NCI-H2029 treated with DMSO at 0.1 percent for 48 hours (cell line): ENCODE measurements around the gene CREB3.

Experiments used
- DNase-seq: peaks from one replicate; lab custom pipeline; 2025; lab: John Stamatoyannopoulos, UW

CREB3 gene

GRCh38 chr9:35727676-35728040 lies 4.8 kb upstream of the CREB3 start:
- no peak for DNase-seq

GRCh38 chr9:35728041-35728971 lies 4.2 kb upstream of the CREB3 start:
- DNase-seq, result no peak

DNA sequence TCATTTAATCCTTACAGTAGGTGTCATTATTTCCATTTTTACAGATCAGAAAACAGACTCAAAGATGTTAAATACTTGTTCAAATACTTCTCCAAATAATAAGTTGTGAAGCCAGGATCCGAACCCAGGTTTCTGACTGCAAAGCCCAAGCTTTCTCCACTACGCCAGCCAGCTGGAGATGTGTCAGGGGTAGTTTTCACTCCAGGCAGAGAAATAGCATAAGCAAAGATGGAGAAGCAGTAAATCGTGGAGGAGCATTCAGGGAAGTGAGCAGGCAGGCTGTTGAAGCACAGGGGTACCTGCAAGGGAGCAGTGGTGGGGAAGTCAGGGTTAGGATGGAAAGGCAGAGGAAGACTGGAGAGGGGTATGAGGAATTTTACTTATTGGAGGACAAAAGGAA lies 3.4 kb upstream of the CREB3 start:
- no peak for DNase-seq

DNA sequence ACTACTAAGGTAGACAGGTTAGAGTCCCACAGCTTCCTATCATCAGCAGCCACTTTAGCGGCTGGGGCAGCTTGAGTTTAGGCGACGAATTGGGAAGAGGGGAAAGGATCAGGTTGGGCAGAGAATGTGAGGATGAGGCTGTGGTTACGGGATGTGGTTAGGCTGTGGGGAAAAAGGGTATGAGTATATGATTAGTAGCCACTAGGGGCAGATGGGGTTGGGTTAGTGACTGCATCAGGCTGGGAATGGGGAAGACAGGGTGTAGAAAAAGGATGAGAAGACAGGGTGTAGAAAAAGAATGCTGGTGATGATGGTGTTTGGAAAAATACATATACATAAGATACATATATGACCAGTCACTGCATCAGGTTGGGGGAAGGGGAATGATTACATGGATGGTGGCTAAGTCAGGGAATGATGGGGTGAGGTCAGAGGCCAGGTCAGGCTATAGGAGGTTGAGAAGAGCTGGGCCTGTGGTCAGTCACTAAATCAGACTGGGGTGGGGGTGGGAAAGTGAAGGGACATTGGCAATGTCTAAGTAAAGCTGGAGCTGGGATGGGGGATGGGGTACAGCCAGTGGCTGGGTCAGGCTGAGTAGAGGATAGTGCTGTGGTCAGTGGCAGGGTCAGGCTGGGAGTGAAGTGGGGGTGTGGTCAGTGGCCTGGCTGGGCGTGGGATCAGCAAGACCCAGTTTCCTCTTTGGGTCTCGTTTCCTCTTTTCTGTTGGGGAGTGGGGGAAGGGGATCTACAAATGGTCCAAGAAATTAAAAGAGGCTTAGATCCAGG lies 2.6 kb upstream of the CREB3 start:
- no peak for DNase-seq

DNA sequence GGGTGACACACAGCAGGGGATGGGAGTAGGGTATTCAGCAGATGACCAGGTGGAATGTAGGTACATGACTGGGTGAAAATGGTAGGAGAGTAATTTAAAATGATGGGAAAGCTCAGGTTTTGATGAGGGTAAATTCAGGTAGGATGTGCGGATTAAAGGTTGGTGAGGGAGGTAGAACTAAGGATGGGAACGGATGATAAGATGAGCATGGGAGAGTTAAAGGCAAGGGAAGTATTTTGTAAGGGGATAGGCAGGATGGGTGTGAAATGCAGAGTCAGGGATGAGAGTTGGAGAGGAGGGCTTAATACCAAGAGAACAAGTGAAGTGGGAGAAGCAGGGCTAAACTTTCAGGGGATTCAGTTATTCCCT lies 2.0 kb upstream of the CREB3 start:
- no peak for DNase-seq

- no peak for DNase-seq
These were observed 866 bp upstream of the CREB3 start for GRCh38 chr9:35731415-35732184.

DNA sequence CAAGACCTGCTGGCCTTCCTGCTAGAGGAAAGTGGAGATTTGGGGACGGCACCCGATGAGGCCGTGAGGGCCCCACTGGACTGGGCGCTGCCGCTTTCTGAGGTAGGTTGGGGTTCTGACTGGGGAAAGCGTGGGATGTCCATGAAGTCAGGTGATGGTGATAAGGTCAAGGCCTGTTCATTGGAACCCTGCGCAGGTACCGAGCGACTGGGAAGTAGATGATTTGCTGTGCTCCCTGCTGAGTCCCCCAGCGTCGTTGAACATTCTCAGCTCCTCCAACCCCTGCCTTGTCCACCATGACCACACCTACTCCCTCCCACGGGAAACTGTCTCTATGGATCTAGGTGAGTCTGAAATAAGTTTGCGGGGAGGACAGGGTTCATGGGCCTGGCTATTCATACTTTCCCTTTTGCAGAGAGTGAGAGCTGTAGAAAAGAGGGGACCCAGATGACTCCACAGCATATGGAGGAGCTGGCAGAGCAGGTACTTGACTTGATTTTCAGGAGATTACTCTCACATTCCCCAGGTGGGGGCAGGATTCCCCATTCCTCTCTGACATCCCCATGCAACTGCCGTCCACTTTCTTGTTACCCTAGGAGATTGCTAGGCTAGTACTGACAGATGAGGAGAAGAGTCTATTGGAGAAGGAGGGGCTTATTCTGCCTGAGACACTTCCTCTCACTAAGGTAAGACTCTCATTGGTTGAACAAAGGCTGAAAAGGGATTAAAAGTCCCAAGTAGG lies 505 bp downstream of the CREB3 start:
- no peak for DNase-seq

- DNase-seq, result no peak
These were observed 1.6 kb downstream of the CREB3 start for GRCh38 chr9:35734096-35734495.

GRCh38 chr9:35736201-35736633 lies 3.8 kb downstream of the CREB3 start:
- DNase-seq, result peak; percentile 64

- no peak for DNase-seq
These were observed 4.7 kb downstream of the CREB3 start for GRCh38 chr9:35737143-35737542.

DNA sequence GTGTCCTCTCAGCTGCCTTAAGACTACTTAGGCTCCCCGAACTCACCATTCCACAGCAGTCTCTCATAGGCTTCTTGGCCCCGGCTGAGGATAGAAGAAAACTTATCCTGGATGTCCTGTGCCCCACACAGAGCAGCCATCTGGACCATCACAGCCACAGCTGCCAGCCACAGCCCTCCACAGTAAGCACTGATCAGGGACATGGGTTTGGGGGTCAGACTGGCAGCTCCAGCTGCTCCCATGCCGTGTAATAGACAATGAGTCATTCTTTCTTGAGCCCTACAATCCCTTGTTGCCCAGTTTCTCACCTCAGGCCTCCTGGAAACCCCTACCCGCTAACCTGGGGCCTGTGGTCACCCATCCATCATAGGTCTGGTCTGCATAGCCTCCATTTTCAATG lies 5.7 kb downstream of the CREB3 start:
- no peak for DNase-seq

DNA sequence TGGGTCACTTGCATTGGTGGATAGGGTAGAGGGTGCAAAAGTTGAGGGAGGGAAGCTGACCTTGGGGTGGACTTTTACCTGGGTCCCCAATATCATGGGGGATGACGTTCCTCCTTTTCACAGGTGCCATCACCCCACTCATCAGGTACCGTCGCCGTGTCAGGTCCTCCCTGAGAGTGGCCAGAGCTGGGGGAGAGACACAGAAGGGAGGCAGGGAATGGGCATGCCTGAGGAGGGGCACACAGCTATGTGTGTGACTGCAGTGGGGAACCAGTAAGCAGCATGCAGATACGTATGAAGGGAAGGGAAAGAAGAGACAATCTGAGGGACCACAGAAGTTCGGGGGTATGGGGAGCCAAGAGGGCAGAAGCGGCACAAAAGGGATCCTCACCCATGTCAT lies 6.5 kb downstream of the CREB3 start:
- DNase-seq, result no peak

DNA sequence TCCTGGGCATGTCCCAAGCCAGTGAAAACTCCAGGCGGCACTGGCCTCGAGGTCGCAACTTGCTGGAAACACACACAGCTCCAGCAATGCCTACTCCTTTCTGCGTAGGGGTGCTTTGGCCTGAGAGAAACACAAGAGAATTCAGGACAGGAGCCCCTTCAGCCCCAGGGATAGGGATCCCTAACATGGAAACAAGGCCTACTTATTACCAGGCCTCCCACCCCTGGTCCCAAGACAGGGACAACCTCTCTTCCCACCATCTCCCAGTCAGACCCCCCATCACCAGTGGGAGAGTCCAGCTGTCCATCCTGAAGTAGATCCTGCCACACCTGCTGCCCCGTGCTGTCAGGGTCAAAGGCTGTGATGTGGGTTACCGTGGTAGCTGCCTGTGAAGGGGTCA lies 7.8 kb downstream of the CREB3 start:
- no peak for DNase-seq

- DNase-seq, result no peak
These were observed 9.3 kb downstream of the CREB3 start for GRCh38 chr9:35741740-35742139.

DNA sequence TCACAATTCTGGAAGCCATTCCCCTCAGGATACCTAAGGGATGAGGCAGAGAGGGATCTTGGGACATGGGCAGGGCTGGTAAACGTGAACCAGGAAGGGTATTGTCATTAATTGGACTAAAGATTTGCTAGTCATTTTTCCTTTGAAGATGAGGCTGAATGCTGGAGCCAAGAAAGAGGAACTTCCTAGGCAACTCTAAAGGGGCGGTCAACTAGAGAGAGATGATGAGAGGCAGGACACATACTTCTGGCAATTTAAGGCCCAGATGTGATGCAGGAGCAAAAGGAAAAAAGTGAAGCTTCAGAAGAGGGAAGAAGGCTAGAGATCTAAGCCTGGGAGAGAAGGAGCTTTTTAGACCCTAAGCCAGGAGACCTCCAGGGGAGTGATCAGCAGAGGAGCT lies 11.0 kb downstream of the CREB3 start:
- no peak for DNase-seq

DNA sequence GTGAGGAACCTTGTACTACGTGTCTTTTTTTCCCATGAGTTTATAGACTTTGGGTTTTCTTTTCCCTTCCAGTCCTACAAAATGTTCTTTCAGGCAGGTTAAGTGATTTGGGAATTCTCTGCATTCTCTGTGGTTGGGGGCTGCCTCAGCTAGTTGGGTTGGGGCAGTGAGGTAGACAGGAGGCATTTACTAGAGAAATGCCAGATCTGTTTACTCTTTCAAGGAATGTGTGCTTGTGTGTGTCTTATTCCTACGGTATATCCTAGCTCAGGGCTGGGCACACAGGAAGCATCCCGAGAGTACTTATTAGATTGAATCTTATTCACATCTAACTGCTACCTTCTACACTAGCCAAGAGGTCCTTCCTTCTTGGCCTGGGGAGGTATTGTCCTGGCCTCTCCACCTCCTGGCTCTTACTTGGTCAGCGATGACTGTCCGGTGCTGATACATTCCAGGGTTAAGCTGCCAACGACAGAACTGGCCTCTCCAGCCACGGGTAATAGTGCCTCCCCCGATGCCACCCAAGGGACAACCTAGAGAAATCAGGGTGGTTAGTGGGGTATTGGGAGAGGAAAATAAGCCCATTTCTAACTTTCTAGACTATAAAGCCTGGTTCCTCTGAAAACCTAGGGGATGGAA lies 11.5 kb downstream of the CREB3 start:
- DNase-seq, result no peak

DNA sequence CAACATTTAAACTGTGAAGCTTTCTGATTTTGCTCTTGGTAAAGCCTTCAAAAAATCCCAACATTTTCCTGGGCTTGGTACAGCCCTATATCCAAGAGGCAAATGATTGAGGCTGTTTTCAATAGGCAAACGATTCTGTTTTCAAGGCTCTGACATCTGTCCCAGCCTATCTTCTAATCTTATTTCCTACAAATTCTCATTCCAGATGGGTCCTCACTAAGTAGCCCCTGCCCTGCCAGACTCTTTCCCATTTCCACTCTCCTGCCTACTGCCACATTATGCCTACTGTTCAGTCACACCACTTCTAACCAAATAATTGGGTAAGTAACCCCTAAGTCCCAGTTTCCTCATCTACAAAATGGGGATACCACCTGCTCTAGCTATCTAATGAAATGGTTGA lies 13.1 kb downstream of the CREB3 start:
- DNase-seq, result no peak

DNA sequence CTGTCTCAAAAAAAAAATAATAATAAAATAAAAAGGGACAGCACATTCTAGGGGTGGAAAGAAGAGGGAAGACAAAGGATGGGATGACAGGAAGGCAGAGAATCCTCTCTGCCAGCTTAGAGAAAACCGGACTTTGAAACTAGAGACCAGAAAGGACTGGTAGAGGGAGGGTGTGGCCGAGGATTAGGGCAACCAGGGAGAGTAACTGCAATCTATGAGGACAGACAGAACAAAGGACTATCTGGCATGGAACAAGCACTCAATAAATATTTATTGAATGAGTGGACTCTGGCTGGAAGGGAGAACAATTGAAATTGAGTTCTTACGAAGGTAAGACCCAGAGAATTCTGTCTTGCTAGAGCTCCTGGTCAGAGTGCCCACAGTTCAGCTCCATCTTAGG lies 14.1 kb downstream of the CREB3 start:
- DNase-seq, result no peak

GRCh38 chr9:35748242-35748857 lies 15.9 kb downstream of the CREB3 start:
- no peak for DNase-seq

DNA sequence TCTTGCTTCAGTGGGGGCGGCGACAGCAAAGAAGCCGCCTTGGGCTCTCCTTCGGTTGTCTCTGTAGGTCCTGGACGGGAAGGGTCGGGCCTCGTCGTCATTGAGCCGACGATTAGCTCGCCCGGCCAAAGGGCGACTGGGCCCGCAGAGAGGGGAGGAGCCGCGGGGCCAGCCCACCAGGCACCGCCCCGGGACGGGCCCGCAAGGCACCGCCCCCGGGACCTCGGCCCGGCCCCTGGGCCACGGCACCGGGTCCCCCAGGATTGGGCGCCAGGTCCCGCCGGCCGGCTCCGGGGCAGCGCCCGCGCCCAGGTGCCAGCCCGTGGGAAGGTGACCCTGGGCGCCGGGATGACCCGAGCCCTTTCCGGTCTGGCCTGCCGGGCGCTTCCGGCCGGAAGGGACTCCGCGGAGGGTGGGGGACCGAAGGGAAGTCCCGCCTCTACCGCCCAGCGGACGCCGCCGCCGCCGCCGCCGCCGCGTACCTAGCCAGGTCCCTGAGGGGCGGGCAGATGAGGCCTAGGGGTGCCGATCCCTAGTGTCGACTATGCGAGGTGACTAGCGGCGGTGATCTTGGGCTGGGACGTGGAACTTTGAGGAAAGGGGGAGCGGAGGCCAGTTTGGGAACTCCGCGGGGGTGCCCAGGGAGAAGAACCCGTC lies 16.5 kb downstream of the CREB3 start, which contains the start of the genes GBA2 and RGP1:
Gene GBA2, minus strand, starts transcription at position 371 of the 657 bp plus-strand sequence. CDS start 524 bp downstream, outside the sequence.
Gene RGP1, plus strand, starts transcription at position 430 of the 657 bp plus-strand sequence. CDS start 469 bp downstream, outside the sequence.
- DNase-seq, result peak; percentile 16
